Pancreas (tissue), 10 donors: ENCODE measurements around the gene BAG2. TPM values are rescaled to one million over a fixed set of nuclear protein-coding genes. Genes with fewer than 3 reads are reported as not detected.

Source experiments
- ATAC-seq, 4 donors: fragments of 200-7000 bp; cut with Tn5 transposase; one replicate each; pipeline versions ENCODE4 v1.8.0 to v1.9.1; 2020; ENCODE audit warnings: mild to moderate bottlenecking in 4 of 4, moderate library complexity in 4 of 4
- DNase-seq, 6 donors: peaks; one replicate each; pipeline ENCODE4 v3.0.0-alpha.2; 2020
- FAIRE-seq: peaks from 2 replicates; lab custom pipeline; 2012; peaks lifted over from hg19 to GRCh38; lab: Jason Lieb, UNC
- H3K27ac ChIP-seq, 4 donors: fragments of 200-600 bp; sonication (generic); 1 replicate in 3 of 4; 2 replicates in 1 of 4; pipeline versions ENCODE4 v1.5.0 to v1.8.0; 2020
- H3K27me3 ChIP-seq, 4 donors: fragments of 200-600 bp; one replicate each; pipeline ENCODE4 v1.8.0; 2021
- H3K36me3 ChIP-seq, 3 donors: fragments of 200-600 bp; sonication (generic) in 1 of 3; one replicate each; pipeline versions ENCODE4 v1.5.0 to v1.8.0; 2020 to 2021
- H3K4me1 ChIP-seq, 3 donors: fragments of 200-600 bp; one replicate each; pipeline ENCODE4 v1.8.0; 2021
- H3K4me3 ChIP-seq, 4 donors: fragments of 200-600 bp; sonication (generic) in 2 of 4; one replicate each; pipeline versions ENCODE4 v1.5.0 to v1.8.0; 2020 to 2021
- H3K9me3 ChIP-seq, 4 donors: fragments of 200-600 bp; one replicate each; pipeline ENCODE4 v1.8.0; 2021
- WGBS, 2 donors: extraction: QIAGEN DNeasy Blood & Tissue Kit; methylation state at CpG; one replicate each; pipeline ENCODE4 v1.1.7; 2013; 5-methylcytosine and 5-hydroxymethylcytosine counted together
- intact Hi-C, 3 donors: fragments of 100-400 bp; cut with DNase I; formaldehyde crosslinking; loops; one replicate each; pipeline versions ENCODE4 v1.11.1 to v1.14.2; 2022
- polyA plus RNA-seq, 2 donors: library from polyadenylated mRNA; stranded (reverse); fragments of 200-250 nt; gene quantifications; one replicate each; pipeline ENCODE4 v1.2.3, GENCODE V29; 2013
- total RNA-seq, 6 donors: library from RNA; stranded (reverse); fragmentation: NEBNext Ultra II Directional in 4 of 6; extraction: Animal tissue kit (Norgen Biotek cat#: 25700) in 4 of 6; gene quantifications; one replicate each; pipeline versions ENCODE4 v1.2.1 to v1.2.4, GENCODE V29; 2021 to 2023
- TF ChIP-seq, protein P1 (sequence below), 4 donors: fragments of 200-600 bp; sonication (generic) in 3 of 4; IDR thresholded peaks; one replicate each; pipeline versions ENCODE4 v1.5.0 to v1.8.0; 2021; ENCODE audit warnings: antibody characterized with exemption in 4 of 4
- donor health status: healthy with polysubstance abuse.
- donor health status: DM: no; HTN: no; CAD: no; lungs with moderate emphysema.
- donor health status: DM: no; HTN: no; CAD: no.
- donor health status: control.
- donor health status: control.
- donor health status: Bipolar disorder and iron deficiency.
- donor health status: DM: yes; HTN: yes; CAD: no.
- donor health status: DM: no; HTN: no; CAD: no.
- donor health status: DM: no; HTN: no; CAD: no.
- donor health status: DM: yes; HTN: yes; CAD: no.

The BAG2 gene
- total and polyA plus RNA-seq, 8 donors, result 0.46 to 1.6 (median 0.97) TPM

- H3K36me3 ChIP-seq, result no peaks in the 10 kb centered on the region
- H3K4me1 ChIP-seq, result peaks cover 0 to 4% (median 4%) of the 10 kb centered on the region in 3 donors
- H3K9me3 ChIP-seq, result no peaks in the 10 kb centered on the region
- H3K4me3 ChIP-seq, result no peak overlapping the region
- TF ChIP-seq, protein P1, sequence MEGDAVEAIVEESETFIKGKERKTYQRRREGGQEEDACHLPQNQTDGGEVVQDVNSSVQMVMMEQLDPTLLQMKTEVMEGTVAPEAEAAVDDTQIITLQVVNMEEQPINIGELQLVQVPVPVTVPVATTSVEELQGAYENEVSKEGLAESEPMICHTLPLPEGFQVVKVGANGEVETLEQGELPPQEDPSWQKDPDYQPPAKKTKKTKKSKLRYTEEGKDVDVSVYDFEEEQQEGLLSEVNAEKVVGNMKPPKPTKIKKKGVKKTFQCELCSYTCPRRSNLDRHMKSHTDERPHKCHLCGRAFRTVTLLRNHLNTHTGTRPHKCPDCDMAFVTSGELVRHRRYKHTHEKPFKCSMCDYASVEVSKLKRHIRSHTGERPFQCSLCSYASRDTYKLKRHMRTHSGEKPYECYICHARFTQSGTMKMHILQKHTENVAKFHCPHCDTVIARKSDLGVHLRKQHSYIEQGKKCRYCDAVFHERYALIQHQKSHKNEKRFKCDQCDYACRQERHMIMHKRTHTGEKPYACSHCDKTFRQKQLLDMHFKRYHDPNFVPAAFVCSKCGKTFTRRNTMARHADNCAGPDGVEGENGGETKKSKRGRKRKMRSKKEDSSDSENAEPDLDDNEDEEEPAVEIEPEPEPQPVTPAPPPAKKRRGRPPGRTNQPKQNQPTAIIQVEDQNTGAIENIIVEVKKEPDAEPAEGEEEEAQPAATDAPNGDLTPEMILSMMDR (IDR thresholded peaks at IDR 0.05), result no peak
- intact Hi-C loops, result no loop called here
- no peak overlapping the region for H3K27ac ChIP-seq
- no peak for FAIRE-seq
- no peak for ATAC-seq
- WGBS, 2 donors, result 97% methylated on average over 11 of the region's 11 CpGs
- no peaks in the 10 kb centered on the region for H3K27me3 ChIP-seq
- no peak for DNase-seq
These were observed 45.1 kb downstream of the BAG2 start for GRCh38 chr6:57217270-57217669.

DNA sequence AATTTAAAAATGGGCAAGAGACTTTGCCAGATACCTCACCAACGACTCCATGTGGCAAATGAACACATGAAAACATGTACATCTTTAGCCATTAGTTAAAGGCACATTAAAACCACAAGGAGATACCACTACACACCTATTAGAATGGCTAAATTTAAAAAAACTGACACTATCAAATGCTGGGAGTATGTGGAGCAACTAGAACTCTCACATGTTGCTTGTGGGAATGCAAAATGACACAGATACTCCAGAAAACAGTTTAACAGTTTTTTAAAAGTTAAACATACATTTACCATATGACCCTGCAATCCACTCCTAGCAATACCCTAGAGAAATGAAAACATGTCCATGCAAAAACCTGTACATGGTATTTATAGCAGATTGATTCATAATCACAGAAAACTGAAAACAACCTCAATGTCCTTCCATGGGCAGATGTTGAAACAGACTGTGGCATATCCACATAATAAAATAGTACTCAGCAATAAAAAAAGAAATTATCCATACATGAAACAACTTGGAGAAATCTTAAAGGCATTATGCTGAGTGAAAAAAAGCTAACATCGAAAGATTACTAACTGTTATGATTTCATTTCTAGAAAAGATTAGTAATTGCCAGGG lies 48.1 kb downstream of the BAG2 start:
- no peaks in the 10 kb centered on the region for H3K27me3 ChIP-seq
- peaks cover 0 to 9% (median 4%) of the 10 kb centered on the region in 3 donors for H3K4me1 ChIP-seq
- ATAC-seq, result no peak
- no peak overlapping the region for H3K4me3 ChIP-seq
- FAIRE-seq, result no peak
- no peak overlapping the region for H3K27ac ChIP-seq
- no peak for DNase-seq
- TF ChIP-seq, protein P1 (IDR thresholded peaks at IDR 0.05), result no peak
- 92 to 94% methylated on average over 2 of the region's 2 CpGs for WGBS, 2 donors
- H3K36me3 ChIP-seq, result no peaks in the 10 kb centered on the region
- H3K9me3 ChIP-seq, result no peaks in the 10 kb centered on the region
- intact Hi-C loops, result no loop called here

- peak; percentile 35 to 85 (median 64) for DNase-seq
- Histone ChIP-seq H3K27ac (peak overlapping the region; percentile 51 to 79 (median 58)), H3K36me3 (no peaks in the 10 kb centered on the region), H3K4me3 (peak overlapping the region; percentile 84 to 95 (median 92)), H3K9me3 (no peaks in the 10 kb centered on the region), H3K4me1 (peaks cover 0 to 9% (median 4%) of the 10 kb centered on the region in 3 donors), H3K27me3 (no peaks in the 10 kb centered on the region)
- TF ChIP-seq, protein P1 (IDR thresholded peaks at IDR 0.05), result peak in 3 of 4 donors; percentile 11 to 32 (median 28)
- FAIRE-seq, result no peak
- WGBS, 2 donors, result 0% methylated on average over 38 of the region's 38 CpGs
- intact Hi-C loops, result no loop called here
- ATAC-seq, result peak; percentile 76 to 88 (median 86)
These were observed 49.2 kb downstream of the BAG2 start for GRCh38 chr6:57221191-57221935.

DNA sequence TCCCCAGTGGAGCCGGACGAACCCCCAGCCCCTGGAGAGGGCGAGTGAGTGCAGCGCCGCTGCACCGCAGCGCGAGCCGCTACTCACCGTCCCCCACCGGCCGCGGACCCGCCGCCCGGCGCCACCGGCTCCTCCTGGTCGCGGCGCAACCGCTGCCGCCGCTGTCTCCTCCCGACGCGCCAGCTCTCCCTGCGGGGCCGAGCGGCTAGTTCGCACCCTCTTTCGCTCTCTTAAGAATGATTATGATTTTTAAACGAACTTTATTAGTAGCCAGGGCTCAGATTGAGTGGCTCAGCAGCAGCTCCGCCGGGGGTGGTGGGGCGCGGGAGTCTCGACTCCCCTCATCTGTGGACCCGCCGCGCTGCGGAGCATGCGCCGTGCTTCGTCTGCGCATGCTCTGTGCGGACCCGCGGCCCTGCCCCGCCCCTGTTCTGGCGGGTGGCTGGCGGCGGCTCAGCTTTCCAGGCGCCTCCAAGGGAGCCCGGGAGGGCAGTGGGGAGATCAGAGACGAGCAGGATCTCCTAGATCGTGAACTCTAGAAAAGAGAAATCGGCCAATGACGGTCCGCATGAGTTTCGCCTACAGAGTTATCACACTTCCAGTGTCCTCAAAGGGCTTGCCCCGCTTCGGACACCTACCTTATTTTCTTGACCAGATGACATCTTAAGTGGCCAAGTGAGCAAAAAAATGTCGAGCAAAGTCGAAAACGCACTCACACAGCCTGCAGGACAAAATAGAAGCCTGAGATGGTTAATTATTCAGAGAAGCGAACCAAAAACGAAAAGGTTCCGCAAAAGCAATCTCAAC lies 50.0 kb downstream of the BAG2 start, which contains the start of gene RAB23:
Gene RAB23, minus strand, starts transcription at position 372 of the 807 bp plus-strand sequence. CDS start 11,927 bp downstream, outside the sequence.
- no peaks in the 10 kb centered on the region for H3K27me3 ChIP-seq
- WGBS, 2 donors, result 0% methylated on average over 64 to 69 of the region's 69 CpGs
- H3K27ac ChIP-seq, result peak within 1 kb of the TSS; percentile 51 to 79 (median 58)
- TF ChIP-seq, protein P1 (IDR thresholded peaks at IDR 0.05), result no peak
- peak; percentile 92 to 99 (median 98) for ATAC-seq
- peaks cover 0 to 9% (median 4%) of the 10 kb centered on the region in 3 donors for H3K4me1 ChIP-seq
- peak within 1 kb of the TSS; percentile 84 to 95 (median 92) for H3K4me3 ChIP-seq
- H3K36me3 ChIP-seq, result no peaks in the 10 kb centered on the region
- FAIRE-seq, result no peak
- peak; percentile 71 to 95 (median 86) for DNase-seq
- intact Hi-C loops, result no loop called here
- no peaks in the 10 kb centered on the region for H3K9me3 ChIP-seq
